NCI-H748 treated with DMSO at 0.1 percent for 48 hours (cell line): ENCODE results near the gene LPIN2.
"Not testable (repeated sequence)": the region's sequence is repeated elsewhere in the genome, so short reads cannot be mapped to it uniquely, and the experiment has no call there.

Experiments
- DNase-seq: peaks from one replicate; lab custom pipeline; 2025; lab: John Stamatoyannopoulos, UW

The LPIN2 gene

GRCh38 chr18:3044931-3045698 lies 32.2 kb upstream of the LPIN2 start:
- DNase-seq: peak; percentile 24

GRCh38 chr18:3042379-3042778 lies 29.4 kb upstream of the LPIN2 start:
- DNase-seq: no peak

- DNase-seq: no peak
These were observed 28.9 kb upstream of the LPIN2 start for GRCh38 chr18:3041843-3042242.

GRCh38 chr18:3040881-3041280 lies 27.9 kb upstream of the LPIN2 start:
- DNase-seq: no peak

DNA sequence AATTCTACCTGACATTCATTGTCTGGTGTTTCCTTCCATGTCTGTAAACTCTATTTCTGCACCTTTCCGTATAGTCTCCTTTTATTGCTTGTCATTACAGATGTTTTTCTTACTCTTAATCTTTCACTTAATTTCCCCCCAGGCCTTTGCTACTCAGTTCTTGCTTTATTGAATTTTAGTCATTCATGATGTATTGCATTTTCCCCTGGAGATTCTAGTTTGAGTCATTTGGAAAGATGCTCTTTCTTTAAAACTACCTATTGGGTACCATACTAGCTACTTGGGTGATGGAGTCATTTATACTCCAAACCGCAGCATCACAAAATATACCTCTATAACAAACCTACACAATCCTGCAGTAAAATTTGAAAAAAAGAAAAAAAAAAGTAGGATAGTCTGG lies 27.2 kb upstream of the LPIN2 start:
- no peak for DNase-seq

DNA sequence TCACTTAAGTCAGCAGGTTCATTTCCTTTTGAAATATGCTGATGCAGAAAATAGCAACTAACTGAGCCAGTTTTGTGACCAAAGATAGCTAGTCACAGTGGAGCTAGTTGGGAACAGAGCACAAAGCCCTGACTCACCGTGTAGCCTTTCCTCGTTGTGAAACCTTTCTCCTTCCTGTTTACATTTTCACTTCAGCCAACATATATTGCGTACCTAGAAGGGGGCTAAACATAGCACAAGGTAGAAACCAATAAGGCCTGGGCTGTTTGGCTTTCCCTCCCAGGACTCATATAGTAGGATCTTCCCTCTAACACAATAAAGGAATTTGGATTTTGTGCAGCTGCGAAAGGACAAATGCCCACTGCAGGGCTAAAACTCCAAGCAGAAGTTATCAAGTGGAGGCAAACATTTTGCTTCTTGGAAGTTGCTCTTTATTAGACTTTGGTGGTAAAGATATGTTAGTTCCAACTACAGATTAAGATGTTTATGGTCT lies 24.5 kb upstream of the LPIN2 start:
- DNase-seq: peak; percentile 14

DNA sequence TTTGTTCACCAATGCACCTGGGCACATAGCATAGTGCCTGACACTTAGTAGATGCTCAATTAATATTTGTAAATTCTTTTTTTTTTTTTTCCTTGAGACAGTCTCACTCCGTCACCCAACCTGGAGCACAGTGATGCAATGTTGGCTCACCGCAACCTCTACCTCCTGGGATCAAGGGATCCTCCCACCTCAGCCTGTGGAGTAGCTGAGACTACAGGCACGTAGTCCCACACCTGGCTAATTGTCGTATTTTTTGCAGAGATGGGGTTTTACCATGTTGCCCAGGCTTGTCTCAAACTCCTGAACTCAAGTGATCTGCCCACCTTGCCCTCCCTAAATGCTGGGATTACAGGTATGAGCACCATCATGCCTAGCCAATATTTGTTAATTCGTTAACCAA lies 23.2 kb upstream of the LPIN2 start:
- no peak for DNase-seq

- no peak for DNase-seq
These were observed 22.7 kb upstream of the LPIN2 start for GRCh38 chr18:3035635-3036034.

DNA sequence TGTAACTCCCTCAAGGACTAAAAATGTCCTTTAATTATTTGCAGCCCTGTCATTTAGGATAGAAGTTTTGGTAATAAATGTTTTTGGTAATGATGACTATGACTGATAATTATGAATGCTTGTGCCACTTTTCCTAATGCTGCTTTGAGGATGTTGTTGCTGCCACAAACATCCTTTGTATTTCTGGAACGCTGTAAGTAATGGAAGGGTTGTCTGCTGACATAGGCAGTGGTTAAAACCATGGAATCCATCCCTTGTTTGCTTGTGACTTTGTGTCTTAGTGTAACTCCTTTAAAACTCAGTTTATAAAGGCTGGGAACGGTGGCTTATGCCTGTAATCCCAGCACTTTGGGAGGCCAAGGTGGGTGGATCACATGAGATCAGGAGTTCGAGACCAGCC lies 19.8 kb upstream of the LPIN2 start:
- DNase-seq: no peak

- no peak for DNase-seq
These were observed 16.4 kb upstream of the LPIN2 start for GRCh38 chr18:3029215-3029952.

DNA sequence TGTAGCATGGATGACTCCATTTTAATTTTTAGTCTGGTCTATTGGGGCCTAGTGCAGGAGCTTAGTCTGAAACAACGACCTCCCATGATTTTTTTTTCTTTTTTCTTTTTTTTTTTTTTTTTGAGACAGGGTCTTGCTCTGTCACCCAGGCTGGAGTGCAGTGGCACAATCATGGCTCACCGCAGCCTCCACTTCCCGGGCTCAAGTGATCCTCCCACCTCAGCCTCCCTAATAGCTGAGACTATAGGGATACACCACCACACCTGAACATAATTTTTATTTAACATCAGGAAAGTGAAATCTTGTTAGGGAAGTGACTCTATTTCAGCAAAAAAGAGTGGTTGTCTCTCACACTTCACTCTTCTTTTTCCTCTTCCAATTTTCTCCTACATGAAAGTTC lies 15.2 kb upstream of the LPIN2 start:
- not testable (repeated sequence) for DNase-seq

DNA sequence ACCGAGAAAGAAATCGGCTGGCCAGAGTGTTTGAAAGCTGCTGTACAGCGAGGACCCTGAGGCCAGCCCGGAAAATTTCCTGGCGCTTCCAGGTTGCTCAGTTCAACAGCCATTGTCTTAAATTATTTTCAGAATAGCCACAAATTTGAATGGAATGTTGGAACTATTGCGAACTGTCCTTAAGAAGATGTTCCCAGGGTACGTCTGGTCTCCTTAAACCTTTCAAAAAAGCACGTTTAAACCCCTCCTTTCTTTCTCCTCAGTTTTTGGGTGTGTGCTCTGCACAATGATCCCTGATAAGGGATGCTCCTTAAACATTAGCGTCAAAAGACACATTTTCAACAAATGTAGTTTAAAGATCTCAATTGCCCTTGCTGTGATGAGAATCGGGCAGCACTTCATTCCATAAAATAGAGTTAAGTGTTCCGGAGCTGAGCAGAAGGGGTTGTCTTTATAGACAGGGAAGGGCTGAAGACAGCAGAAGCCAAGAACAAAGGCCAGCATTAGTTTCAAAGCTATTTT lies 14.5 kb upstream of the LPIN2 start:
- no peak for DNase-seq

DNA sequence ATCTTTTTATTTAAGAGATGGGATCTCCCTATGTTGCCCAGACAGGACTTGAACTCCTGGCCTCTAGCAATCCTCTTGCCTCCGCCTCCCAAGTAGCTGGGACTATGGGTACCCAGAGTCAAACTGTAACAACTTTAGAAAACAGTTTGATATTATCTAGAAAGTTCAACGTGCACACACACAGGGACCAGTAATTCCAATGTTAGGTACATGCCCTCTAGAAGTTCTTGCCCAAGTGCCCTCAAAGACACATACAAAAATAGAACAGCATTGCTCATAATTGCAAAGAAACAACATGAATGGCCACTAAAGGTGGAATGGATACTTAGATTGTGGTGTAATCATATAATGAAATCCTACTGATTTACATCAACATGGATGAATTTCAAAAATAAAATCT lies 12.6 kb upstream of the LPIN2 start:
- DNase-seq: no peak

- DNase-seq: not testable (repeated sequence)
These were observed 10.7 kb upstream of the LPIN2 start for GRCh38 chr18:3023603-3024002.

- no peak for DNase-seq
These were observed 3.8 kb upstream of the LPIN2 start for GRCh38 chr18:3016585-3017297.

DNA sequence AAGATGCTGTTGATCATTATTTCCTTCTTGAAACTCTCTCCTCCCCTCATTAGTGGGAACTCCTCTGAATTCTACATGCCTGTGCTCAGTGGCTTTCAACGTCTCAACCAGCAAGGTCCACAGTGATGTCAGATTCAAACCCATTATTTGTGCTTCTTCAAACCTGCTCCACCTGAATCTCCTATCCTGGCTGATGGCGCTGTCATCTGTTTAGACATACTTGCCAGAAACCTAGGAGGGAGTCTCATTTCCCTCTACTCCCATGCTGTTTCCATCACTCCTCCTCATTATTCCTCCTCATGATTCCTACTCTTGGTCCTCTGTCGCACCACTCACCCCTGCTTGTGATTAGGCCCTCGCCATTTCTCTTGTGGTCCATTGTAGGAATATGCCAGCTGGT lies 2.9 kb upstream of the LPIN2 start:
- DNase-seq: no peak

GRCh38 chr18:3015204-3015592 lies 2.3 kb upstream of the LPIN2 start:
- DNase-seq: no peak

DNA sequence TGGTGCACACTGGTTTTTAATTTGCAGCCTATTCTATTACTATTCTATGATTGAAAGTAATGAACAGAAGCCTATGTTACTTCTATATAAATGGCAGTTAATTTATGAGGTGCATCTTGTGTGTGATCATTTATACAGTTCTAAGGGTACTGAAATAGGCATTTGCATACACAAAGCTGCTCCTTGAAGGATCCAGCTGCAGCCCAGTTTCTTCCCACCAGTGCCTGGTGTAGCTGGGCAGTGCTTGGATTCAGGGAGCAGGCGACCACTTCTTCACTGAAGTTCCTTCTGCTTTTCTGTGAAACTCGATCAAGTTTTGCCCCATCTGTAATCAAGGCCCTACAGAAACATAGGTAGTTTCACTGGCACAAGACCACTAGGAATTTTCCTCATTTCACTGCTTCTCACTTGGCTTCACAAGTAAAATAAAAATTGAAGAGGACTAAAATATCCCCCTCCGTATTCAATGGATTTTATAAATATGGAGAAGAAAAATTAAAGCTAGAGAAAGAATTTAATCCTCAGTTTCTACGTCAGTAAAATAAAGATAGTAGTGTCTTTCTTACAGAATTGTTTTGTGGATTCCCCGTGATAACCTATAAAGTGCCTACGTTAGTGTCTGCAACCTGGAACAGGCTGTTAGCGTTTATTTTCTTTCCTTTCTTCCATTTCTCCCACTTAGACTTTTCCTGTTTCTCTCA lies 1.7 kb upstream of the LPIN2 start:
- no peak for DNase-seq

DNA sequence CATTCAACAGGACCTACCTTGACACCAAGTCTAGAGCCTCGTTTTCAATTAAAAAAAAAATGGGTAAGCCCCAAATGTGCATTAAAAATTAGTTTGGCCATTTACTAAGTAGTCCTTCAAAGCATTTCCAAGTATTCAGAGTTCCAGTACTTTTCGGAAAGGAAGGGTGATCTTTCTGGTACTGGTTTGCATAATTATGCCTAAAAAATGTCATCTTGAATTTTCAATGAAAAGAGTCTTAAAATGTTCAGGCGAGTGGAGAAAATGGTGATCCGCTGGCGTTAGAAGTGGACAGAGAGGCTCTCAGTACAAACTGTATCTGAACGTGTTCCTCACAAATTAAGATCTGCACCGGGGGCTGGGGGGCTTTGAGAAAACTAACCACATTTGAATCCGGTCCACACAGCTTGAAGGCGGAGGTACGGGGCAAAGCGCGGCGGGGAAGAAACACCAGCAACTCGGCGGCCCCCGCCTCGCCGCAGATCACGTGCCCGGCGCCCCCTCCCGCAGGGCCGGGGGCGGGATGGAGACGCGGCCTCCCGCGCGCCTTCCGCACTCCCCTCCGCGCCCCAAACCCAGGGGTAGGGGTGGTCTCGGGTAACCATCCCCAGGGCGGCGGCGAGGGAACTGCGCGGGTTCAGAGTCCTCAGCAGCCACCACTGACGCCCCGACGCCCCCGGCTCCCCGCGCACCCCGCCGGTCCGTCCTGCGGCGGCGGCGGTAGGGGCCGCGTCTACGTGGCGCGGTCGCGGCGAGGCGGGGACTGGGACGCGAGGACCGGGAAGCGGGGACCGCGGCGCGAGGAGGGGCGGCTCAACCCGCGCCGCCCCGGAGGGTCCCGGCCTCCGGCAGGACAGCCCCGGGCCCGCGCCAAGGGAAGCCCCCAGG lies 564 bp downstream of the LPIN2 start:
- DNase-seq: peak; percentile 36

DNA sequence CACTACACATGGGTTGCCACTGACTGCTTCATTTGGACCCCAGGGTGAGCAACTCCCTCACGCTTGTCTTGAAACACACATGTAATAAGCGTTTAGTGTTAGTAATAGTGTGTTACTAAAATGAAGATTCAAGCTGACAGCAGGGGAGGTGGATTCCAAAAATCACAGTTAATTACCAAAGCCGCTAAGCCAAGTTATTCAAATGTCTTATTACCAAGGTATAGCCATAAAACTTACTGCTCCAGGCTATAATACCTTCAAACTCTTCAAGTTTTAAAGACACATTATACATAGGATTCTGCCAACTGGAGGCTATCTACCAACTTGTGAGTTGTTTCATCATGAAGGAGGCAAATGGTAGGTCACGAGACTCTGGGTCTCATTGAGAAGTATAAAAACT lies 2.9 kb downstream of the LPIN2 start:
- no peak for DNase-seq

DNA sequence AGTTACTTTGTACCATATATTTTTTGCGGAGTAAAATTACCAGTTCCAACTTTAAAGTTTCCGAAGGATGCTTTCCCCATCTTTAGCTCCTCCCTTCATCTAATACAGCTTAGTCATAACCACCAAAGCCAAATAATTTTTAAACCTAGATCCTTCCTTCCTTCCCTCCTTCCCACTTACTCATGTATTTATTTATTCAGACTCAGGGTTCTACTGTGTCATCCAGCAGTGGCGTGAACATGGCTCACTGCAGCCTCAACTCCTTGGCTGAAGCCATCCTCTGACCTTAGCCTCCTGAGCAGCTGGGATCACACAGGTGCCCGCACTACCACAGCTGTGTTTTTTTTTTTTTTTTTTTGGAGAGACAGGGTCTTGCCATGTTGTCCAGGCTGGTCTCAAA lies 4.4 kb downstream of the LPIN2 start:
- DNase-seq: no peak
